NCI-H2196 (cell line): Measurements from ENCODE around the gene SBF2.

Experiments
- DNase-seq: peaks from one replicate; lab custom pipeline; 2025; ENCODE audit not compliant: unreplicated experiment; lab: John Stamatoyannopoulos, UW

SBF2 gene

DNA sequence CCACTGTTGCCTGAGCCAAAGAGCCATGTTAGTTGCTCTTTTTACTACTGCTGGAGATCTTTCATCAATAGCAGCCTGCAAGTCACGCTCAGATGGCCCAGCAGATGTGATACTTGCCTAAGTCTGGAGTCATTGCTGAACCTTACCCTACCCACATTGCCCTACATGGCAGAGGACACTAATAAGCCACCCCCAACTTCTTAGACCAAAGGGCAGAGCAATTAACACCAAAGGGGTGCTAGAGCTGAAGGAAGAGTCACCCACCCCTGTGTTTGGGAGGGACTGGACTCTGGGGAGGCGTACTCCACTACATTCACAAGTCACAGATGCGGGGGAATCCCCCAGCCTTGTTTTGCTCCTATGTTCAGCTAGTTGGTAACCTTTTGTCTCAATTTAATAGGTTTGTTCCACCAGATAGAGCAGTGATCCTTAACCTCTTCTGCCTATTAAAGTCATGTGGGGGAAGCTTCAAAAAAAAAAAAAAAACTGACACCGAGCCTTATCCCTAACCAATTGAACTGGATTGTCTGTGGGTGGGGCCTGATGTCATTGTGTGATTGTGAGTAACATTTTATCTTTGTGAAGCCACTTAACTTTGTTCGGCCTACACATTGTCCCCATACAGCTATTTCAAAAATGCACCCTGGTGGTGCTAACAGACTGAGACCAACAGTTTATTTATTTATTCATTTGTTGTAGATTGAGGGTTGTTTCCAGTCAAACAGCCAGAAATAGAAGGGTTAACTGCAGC, 23.9 kb upstream of the SBF2 start:
- peak; percentile 60 for DNase-seq

DNA sequence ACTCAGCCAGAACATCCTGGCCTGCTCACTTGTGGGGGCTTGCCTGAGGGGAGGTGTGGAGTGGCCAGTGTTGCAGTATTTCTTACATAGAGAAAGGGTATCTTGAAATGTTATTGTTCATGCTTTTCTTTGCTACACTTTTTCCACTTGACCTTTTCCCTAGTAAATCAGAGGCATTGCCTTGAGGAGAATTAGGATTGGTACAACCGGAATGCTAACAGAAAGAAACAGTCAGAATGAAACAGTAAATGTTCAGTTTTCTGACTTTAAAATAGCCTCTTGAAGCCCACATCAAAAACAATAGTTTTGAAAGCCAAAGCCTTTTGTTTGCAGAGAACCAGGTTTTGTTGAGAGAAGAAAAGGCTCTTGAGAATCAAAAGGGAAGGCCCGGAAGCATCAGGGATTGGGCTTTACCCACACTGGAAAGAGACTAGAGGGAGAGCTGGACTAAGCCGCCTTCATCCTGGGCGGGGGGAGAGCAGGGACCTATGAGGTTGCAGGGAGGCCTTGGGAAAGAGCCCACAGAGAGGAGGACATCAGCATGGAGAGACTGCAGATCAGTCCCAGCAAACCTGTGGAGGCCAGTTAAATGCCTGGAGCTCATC, 23.2 kb upstream of the SBF2 start:
- DNase-seq: no peak

DNA sequence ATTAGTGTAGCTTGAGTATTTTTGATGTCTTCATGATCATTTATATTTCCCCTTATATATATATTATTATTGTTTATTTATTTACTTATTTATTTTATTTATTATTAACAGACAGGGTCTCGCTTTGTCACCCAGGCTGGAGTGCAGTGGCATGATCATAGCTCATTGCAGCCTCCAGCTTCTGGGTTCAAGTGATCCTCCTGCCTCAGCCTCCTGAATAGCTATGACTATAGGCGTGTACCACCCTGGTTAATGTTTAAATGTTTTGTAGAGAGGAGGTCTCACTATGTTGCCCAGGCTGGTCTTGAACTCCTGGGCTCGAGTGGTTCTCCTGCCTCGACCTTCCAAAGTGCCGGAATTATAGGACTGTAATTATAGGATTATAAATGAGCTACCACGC, 21.1 kb upstream of the SBF2 start:
- DNase-seq: no peak

DNA sequence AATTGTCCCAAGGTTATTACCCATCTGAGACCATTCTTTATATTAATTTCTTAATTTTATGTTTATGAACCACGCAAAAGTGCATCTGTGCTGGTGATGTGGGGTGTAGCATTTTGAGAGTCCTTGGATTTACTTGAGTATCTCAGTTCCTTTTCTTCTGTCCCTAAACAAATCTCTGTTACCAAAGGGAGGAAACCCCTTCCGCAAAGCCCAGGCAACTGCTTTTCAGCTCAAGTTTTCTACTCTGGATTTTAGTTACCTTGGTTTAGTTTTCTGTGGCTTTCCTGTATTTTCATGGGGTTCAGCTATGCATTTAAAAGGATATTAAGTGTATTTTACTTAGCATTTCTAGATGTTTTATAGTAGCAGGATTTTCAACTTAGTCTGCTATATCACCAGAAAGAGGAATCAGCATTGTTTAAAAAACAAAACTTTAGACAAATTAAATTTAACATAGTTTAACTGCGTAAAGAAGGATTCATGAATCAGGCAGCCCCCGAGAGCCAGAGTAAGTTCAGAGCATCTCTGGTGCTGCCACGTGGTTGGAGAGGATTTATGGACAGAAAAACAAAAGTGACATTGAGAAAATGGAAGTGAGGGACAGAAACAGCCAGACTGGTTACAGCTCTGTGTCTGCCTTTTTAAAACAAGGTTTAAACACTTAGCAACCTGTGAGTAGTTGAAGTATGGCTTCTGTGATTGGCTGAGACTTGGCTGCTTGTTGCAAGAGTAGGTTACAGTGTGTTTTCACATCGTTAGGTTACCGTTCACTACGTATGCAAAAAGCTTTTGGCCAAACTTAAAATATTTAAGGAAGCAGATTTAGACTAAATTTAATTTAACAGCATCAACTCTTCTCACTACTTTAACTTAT, 20.4 kb upstream of the SBF2 start:
- peak; percentile 66 for DNase-seq

DNA sequence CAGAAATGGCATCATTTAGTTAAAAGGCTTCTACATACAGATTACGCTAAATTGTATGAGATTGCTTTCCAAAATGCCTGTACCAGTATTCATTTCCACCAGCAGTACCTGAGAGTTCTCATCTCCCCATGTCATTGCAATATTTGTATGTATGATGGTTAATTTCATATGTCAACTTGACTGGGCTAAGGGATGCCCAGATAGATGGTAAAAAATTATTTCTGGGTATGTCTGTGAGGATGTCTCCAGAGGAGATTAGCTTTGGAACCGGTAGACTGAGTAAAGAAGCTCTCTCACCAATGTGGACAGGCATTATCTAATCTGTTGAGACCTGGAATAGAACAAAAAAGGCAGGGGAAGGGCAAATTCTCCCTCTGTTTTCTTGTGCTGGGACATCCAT, 17.8 kb upstream of the SBF2 start:
- DNase-seq: no peak

DNA sequence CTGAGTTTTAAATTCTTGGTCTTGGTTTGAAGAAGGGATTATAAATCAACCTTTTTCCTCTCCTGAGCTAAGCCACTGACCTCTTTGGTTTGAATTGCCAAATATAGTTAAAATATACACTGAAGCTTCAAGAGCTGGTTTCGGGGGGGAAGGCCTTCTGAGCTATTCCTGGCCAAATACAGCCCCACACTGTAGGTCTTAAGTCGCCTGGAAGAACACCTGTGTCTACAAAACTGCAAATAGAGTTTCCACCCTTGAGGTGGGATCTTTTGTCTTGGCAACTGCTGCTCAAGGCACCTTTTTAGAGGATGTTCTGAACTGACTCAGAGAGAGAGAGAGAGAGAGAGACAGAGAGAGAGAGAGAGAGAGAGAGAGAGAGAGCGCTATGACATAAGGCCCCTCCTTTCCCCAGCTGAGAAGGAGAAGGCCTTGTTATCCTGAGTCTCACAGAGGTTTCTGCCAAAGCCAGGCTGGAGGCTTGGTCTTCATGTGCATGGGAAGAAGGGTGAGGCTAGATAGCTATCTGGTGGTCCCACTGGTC, 16.4 kb upstream of the SBF2 start:
- DNase-seq: no peak

DNA sequence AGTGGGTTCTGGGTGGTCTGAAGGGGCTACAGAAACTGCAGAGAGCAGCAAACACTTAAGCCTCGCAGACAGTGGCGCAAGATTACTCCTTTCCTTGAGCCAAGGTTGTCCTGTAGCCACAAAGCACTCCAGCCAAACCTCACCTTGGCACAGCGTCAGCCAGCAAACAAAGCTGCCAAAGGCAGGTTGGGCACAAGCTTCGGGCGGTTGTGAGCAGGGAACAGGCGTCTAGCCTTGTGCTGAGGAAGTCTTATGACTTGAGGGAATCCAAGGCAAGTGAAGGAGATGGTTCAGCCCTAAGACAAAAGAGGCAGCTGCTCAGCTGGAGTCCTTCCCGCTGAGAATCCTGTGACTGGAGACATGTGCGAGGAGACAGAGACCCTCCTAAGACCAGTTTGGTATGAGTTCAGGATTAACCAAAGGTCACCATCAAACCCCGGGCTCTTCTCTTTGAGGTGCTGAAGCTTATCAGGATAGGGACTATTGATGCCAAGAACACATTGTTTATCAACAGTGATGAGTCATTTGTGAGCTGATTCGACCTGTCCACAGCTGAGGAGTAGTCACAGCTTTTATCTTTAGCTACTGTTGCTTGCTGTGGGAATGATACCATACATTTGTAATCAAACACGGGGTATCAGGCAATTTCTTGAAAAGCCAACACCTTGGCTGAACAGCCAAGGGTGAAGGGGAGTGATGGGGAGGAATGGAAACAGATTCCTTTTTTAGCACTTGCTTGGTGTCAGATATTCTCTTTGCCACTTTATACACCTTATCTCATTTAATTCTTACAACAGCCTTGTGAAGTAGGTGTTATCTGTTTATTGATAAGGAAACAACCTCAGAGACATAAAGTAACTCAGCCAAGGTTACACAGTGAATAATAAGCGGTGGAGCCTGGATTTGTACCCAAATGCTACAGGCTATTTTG, 15.4 kb upstream of the SBF2 start:
- peak; percentile 85 for DNase-seq

DNA sequence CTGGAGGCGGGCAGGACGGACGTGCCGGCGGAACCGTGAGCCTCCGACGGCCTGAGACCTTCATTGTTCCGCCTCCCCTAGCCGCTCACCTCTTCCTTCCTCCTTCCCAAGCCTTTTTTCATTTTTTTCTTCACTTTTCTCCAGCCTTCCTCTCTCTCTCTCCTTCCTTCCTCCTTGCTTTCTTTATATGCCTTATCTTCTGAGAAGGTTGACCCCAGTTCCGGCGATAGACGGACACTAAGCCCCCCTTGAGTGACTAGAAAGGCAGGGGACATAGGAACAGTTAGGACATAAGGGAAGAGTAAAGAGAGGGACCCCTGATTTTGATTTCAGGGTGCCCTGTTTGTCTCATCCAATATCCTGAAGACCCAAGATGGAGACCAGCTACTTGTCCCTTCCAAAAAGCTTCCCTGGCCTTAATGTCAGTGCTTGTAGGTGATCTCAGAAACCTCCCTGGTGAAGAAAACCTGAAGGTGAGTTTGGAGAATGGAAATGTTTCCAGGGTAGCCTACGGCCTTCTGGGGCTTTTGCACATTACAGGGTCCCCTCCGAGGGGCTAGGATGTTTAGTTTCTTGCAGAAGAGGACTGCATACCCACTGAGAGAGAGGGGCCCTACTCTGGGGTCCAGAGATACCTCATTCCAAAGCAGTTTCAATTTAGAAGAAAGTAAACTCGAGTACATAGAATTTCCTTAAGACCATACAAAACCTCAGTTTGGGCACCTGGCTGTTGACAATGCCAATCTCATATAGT, 14.4 kb upstream of the SBF2 start:
- no peak for DNase-seq

DNA sequence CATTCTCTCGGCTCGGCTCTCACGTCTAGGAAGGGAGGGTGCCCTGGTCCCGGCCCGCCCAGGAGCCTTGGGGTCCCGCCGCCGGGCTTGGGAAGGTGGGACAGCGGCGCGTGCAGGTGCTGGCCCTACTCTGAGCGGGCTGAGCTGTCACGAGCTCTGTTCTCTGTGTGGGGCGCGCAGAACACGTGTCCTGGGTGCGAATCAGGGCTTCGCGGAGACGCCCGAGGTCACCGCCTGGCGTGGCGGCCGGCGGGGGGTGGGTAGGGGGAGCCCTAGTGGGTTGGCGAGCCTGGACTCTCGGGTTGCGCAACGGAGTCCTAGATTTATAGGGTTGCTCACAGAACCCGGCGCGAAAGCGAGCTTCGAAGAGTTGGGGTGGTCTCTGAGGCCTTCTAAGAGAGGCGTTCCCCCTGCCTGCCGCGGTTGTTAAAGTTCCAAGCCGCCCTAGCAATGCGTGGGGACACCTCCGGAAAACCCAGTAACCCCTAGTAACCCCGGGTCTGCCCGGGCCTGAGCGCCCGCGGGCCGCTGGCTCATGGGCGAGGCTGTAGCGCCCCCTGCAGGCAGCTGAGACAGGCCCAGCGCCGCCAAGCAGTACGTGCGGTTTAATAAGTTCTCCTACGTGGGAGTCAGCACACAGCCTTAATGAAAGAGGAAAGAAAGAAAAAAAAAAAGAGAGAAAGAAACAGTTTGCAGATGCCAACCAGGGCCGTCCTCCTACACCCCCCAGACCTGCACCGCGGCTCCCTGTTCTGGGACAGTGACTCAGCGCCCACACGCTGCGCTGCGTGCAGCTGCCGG, 13.6 kb upstream of the SBF2 start:
- DNase-seq: peak; percentile 90

DNA sequence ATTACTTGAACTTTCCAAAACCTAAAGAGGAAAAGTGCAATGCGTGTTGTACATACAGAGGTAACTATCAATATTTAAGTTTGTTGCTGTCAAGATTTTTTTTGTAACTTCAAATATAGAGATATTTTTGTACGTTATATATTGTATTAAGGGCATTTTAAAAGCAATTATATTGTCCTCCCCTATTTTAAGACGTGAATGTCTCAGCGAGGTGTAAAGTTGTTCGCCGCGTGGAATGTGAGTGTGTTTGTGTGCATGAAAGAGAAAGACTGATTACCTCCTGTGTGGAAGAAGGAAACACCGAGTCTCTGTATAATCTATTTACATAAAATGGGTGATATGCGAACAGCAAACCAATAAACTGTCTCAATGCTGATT, 13.0 kb upstream of the SBF2 start:
- no peak for DNase-seq

DNA sequence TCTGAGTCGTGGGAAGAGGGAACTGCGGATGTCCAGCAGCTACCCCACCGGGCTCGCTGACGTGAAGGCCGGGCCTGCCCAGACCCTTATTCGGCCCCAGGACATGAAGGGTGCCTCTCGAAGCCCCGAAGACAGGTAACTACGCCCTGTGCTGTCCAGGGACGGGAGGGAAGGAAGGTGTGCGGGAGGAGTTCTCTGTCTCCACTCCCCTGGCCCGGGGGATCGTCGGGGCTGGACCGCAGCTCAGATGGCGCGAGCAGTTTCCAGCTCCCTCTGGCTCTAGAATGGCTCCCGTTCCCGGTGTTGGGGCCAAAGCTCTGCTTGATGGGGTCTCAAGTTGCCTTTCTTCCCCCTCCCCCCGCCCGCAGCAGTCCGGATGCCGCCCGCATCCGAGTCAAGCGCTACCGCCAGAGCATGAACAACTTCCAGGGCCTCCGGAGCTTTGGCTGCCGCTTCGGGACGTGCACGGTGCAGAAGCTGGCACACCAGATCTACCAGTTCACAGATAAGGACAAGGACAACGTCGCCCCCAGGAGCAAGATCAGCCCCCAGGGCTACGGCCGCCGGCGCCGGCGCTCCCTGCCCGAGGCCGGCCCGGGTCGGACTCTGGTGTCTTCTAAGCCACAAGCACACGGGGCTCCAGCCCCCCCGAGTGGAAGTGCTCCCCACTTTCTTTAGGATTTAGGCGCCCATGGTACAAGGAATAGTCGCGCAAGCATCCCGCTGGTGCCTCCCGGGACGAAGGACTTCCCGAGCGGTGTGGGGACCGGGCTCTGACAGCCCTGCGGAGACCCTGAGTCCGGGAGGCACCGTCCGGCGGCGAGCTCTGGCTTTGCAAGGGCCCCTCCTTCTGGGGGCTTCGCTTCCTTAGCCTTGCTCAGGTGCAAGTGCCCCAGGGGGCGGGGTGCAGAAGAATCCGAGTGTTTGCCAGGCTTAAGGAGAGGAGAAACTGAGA, 12.2 kb upstream of the SBF2 start:
- no peak for DNase-seq

DNA sequence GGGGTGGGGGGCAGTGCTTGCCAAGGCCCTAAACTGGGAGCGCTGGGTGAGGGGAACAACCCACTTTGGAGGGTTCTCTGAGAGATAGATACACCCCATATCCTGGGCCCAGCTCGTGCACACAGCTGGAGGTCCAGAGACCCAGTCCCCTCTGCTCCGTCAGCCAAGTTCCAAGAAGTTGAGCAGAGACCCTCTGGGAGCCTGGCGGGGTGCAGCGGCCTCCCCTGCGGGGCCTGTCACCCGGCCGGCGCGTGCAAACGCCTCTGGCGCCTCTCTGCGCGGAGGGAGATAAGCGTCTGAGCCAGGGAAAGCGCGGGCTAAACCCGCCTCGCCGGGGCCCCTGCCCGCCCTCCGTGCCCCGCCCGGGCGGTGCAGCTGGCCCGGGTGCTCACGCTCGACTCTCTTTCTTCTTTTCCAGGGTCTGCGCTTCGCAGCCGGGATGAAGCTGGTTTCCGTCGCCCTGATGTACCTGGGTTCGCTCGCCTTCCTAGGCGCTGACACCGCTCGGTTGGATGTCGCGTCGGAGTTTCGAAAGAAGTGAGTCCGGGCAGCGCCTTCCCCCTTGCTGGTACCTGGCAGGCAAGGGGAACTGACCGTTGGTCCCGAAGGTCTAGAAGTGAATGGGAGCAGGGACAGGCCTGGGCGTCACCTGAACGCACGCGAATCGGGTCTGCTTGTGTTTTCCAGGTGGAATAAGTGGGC, 11.4 kb upstream of the SBF2 start:
- DNase-seq: peak; percentile 21

DNA sequence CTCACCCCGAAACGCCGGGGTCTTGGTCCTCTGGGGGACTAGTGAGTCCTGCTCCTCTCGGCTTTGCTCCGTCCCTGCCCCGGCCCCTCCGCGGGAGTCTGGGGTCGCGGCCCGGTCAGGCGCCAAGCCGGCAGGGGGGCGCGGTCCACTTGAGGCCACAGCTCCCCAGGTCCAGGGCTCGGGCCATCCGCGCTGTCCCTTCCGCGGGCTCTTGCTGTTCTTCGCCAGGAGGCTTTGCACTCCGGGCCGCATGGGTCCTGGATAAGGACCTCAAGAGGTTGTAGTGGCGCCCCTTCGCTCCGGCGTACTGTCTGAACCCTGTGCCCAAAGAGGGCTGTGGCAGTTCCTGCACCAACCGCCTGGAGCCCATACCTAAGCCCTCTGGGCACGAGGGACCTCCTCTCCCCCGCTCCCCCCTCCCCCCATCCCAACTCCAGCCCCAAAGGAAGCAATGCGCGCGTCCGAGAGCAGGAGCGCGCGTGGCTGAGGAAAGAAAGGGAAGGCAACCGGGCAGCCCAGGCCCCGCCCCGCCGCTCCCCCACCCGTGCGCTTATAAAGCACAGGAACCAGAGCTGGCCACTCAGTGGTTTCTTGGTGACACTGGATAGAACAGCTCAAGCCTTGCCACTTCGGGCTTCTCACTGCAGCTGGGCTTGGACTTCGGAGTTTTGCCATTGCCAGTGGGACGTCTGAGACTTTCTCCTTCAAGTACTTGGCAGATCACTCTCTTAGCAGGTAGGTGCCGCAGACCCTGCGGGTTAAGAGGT, 10.7 kb upstream of the SBF2 start, which contains the start of gene ADM:
ADM (plus strand) TSS at position 579 of the 767 bp plus-strand sequence. CDS start 628 bp downstream, outside the sequence.
- peak; percentile 81 for DNase-seq

DNA sequence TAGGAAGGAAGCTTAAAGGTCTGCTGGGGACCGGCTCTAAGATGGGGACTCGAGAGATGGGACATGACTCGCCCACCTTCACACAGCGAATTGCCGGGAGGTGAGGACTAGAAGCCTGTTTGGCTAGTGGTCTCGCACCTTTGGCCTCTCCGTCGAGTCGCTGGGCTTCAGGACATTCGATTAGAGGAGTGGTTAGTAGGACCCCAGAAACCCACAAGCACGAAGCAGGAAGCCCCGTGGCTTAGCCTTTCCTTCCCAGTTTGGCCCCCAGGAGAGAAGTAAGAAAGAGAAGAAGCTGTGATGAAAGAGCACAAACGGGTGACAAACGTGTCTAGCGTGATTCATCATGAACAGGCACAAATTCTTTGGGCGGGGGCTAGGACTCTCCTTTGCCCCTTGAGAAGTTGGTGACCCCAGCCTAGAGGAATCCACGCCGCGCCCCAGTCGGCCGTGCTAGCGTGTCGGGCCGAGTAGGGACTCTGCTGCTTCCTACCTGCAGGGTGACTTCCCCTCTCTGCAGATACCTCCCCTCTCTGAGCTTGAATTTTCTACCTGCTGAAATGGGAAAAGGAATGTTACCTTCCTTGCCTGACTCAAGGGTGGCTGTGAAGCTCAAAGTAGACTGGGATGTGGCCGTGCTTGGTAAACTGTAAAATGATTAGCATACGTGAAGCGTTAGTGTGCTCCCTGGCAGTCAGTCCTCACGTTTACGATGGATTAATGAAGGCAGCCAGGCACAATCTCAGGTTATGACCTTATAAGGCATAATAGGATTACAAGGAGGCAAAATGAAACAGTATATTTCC, 9.7 kb upstream of the SBF2 start:
- DNase-seq: peak; percentile 55

DNA sequence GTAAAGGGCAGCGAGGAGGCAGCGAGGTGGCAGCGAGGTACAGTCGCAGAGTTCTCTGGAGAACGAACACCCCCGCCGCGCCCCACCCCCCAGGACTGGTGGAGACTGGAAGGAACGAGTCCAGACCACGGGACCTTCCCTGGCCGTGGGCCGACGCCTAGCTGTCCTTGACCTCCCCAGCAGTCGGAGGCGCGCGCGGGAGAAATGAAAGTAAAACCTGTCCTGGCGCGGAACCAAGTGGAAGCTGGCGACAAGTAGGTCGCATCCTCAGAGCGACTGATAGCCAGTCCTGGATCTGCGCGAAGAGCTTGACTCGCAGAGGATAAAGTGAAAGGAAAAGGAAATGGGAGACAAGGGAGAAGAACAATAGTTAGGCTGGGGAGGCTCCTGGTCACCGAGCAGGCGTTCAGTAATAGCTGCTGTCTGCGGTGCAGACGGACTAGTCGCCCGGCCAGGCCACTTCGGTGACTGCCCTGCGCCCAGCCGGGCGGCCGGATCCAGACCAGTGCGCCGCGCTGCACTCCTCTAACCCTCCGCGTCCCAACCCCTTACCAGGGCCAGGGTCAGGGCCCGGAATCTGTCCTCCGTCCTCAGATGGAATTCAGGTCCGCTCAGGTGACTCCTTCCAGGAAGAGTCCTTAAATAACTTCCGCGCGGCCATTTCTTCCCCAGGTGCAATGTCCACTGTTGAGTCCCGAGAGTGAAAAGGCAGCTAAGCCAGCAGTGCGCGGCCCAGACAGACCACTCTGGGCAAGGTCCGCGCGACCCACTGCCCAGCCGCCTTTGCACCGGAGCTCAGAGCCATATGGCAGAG, 8.9 kb upstream of the SBF2 start:
- DNase-seq: peak; percentile 69
